Endothelial cell of umbilical vein (primary cell): Measurements from ENCODE around the gene GBF1. TPM values are rescaled to one million over a fixed set of nuclear protein-coding genes. Genes with fewer than 3 reads are reported as not detected.
A peak's percentile ranks its signal among the peaks of the same experiment; 100 is the strongest.

Experiments
- BruUV-seq: library from RNA; stranded (reverse); fragments of 400-500 nt; replicated peaks from 2 replicates; lab custom pipeline; 2021; lab: Mats Ljungman, UMichigan
- CTCF ChIA-PET: fragments of 300-600, 350-600 bp; sonication (Branson Sonifier 250); formaldehyde crosslinking; loops from one replicate; lab custom pipeline; 2021; ENCODE audit warnings: antibody characterized with exemption, inconsistent platforms; lab: Charles Lee
- POLR2A ChIA-PET: fragments of 300-600, 350-600 bp; sonication (Branson Sonifier 250); formaldehyde crosslinking; loops from one replicate; lab custom pipeline; 2021; ENCODE audit warnings: antibody characterized with exemption, inconsistent platforms; lab: Charles Lee
- DNase-seq: peaks from one replicate; pipeline ENCODE4 v3.0.0-alpha.2; 2011; ENCODE audit warnings: low read depth, low spot score
- FAIRE-seq: peaks from 2 replicates; lab custom pipeline; 2011; peaks lifted over from hg19 to GRCh38; lab: Jason Lieb, UNC
- H2AFZ ChIP-seq: 2 replicates; pipeline ENCODE4 v1.6.0; 2012; ENCODE audit warnings: low read depth, low read length, control low read depth, inconsistent platforms
- H3K27ac ChIP-seq: 2 replicates; pipeline ENCODE4 v1.5.1; 2011; ENCODE audit warnings: low read depth, mild to moderate bottlenecking, control low read depth, low read length, moderate library complexity; ENCODE audit not compliant: insufficient read depth
- H3K27me3 ChIP-seq, 2 experiments: 2 replicates each; pipeline versions ENCODE4 v1.6.0 to v1.6.1; 2011; ENCODE audit warnings: low read length in 2 of 2, mixed read lengths in 1 of 2; ENCODE audit not compliant: control insufficient read depth in 2 of 2, insufficient read depth in 2 of 2
- H3K36me3 ChIP-seq, 2 experiments: 2 replicates in 1 of 2; 3 replicates in 1 of 2; pipeline ENCODE4 v1.5.1; 2011; ENCODE audit warnings: low read length in 2 of 2, mild to moderate bottlenecking in 1 of 2, moderate library complexity in 1 of 2; ENCODE audit not compliant: control insufficient read depth in 2 of 2, insufficient read depth in 2 of 2; ENCODE audit errors: extremely low read depth in 1 of 2
- H3K4me1 ChIP-seq: 3 replicates; pipeline ENCODE4 v1.5.1; 2011; ENCODE audit warnings: mild to moderate bottlenecking, low read length; ENCODE audit not compliant: control insufficient read depth, insufficient read depth; ENCODE audit errors: extremely low read depth
- H3K4me2 ChIP-seq: 2 replicates; pipeline ENCODE4 v1.6.1; 2011; ENCODE audit warnings: low read length, control low read depth, mixed read lengths; ENCODE audit not compliant: insufficient read depth
- H3K4me3 ChIP-seq, 3 experiments: fragments of 200-600 bp in 1 of 3; sonication (generic), shearing (Covaris generic) in 1 of 3; replicated peaks in 1 of 3; 2 replicates each; pipeline ENCODE4 v1.5.1; 2011 to 2016; ENCODE audit warnings: control low read depth in 3 of 3, low read length in 3 of 3, mild to moderate bottlenecking in 2 of 3, inconsistent platforms in 1 of 3, low read depth in 1 of 3, moderate library complexity in 1 of 3; ENCODE audit not compliant: insufficient read depth in 1 of 3
- H3K79me2 ChIP-seq: 2 replicates; pipeline ENCODE4 v1.6.0; 2012; ENCODE audit warnings: low read length, inconsistent platforms; ENCODE audit not compliant: control insufficient read depth, insufficient read depth
- H3K9ac ChIP-seq: replicated peaks from 2 replicates; pipeline ENCODE3; 2011; ENCODE audit warnings: low read length, control low read depth; ENCODE audit not compliant: insufficient read depth; ENCODE audit errors: extremely low read depth
- H3K9me1 ChIP-seq: replicated peaks from 3 replicates; pipeline ENCODE4 v1.6.0; 2011; ENCODE audit warnings: mild to moderate bottlenecking, low read length; ENCODE audit not compliant: control insufficient read depth, insufficient read depth; ENCODE audit errors: extremely low read depth
- H3K9me3 ChIP-seq: replicated peaks from 2 replicates; pipeline ENCODE4 v1.5.1; 2012; ENCODE audit warnings: low read length, inconsistent platforms; ENCODE audit not compliant: control insufficient read depth, insufficient read depth
- H4K20me1 ChIP-seq: replicated peaks from 2 replicates; pipeline ENCODE3; 2011; ENCODE audit warnings: mild to moderate bottlenecking, low read length; ENCODE audit not compliant: control insufficient read depth, insufficient read depth; ENCODE audit errors: extremely low read depth
- CTCF ChIP-seq, 2 donors: IDR thresholded peaks; 1 replicate in 1 of 2; 2 replicates in 1 of 2; pipeline ENCODE4 v1.5.1; 2011; ENCODE audit warnings: low read length in 2 of 2, mild to moderate bottlenecking in 2 of 2, moderate library complexity in 2 of 2, control low read depth in 1 of 2, inconsistent platforms in 1 of 2, low read depth in 1 of 2; ENCODE audit not compliant: insufficient read depth in 1 of 2; ENCODE audit errors: extremely low read depth in 1 of 2
- EZH2 ChIP-seq: IDR thresholded peaks from 2 replicates; pipeline ENCODE4 v1.6.1; 2012; ENCODE audit warnings: borderline replicate concordance, low read depth, mild to moderate bottlenecking, moderate library complexity, low read length, inconsistent platforms; ENCODE audit not compliant: severe bottlenecking
- FOS ChIP-seq: IDR thresholded peaks from 2 replicates; pipeline ENCODE4 v1.6.1; 2011; ENCODE audit warnings: mild to moderate bottlenecking, low read length, moderate library complexity, borderline replicate concordance; ENCODE audit not compliant: insufficient read depth
- GATA2 ChIP-seq: IDR thresholded peaks from 2 replicates; pipeline ENCODE4 v1.7.0; 2011; ENCODE audit warnings: low read depth, mild to moderate bottlenecking, moderate library complexity, mixed read lengths, low read length; ENCODE audit not compliant: insufficient read length, insufficient read depth
- JUN ChIP-seq: IDR thresholded peaks from 2 replicates; pipeline ENCODE4 v1.6.1; 2011; ENCODE audit warnings: borderline replicate concordance, low read depth; ENCODE audit not compliant: insufficient read length, insufficient read depth
- MAX ChIP-seq: IDR thresholded peaks from 2 replicates; pipeline ENCODE4 v1.6.1; 2011; ENCODE audit not compliant: insufficient read depth, insufficient read length
- MYC ChIP-seq: IDR thresholded peaks from one replicate; pipeline ENCODE4 v1.6.1; 2011; ENCODE audit warnings: mild to moderate bottlenecking, low read depth, low read length
- POLR2A ChIP-seq: IDR thresholded peaks from 2 replicates; pipeline ENCODE4 v1.6.1; 2012; ENCODE audit warnings: low read depth, mild to moderate bottlenecking, control low read depth, low read length
- POLR2AphosphoS5 ChIP-seq: IDR thresholded peaks from 2 replicates; pipeline ENCODE4 v1.6.1; 2012; ENCODE audit warnings: low read depth, mild to moderate bottlenecking, control low read depth, low read length, moderate library complexity; ENCODE audit not compliant: insufficient read depth
- dilution Hi-C: fragments of 300-500 bp; cut with MboI; formaldehyde crosslinking; loops from one replicate; pipeline ENCODE4 v1.15.0; 2019; ENCODE audit warnings: low sequenced_read_pairs; ENCODE audit not compliant: extremely low pct_ligation_motif_present
- intact Hi-C: fragments of 100-400 bp; cut with micrococcal nuclease; formaldehyde crosslinking; loops from one replicate; pipeline ENCODE4 v1.10.0; 2022
- polyA plus RNA-seq, 4 experiments: library from polyadenylated mRNA; depleted of rRNA in 3 of 4; stranded (reverse) in 3 of 4; unstranded in 1 of 4; fragments of >200 nt; gene quantifications; 2 replicates each; pipeline versions ENCODE4 v1.2.1 to v1.2.3, GENCODE V29; 2011 to 2012; ENCODE audit warnings: missing spikeins in 1 of 4
- total RNA-seq: library from RNA; stranded (reverse); gene quantifications from 2 replicates; pipeline ENCODE4 v1.2.3, GENCODE V29; 2021

Gene GBF1
- total and polyA plus RNA-seq, 2 donors (not counting 3 experiments of a cell fraction or from before 2014, with no cell fraction given) = 26.0 to 49.7 TPM

GRCh38 chr10:102419269-102420180, 174.2 kb downstream of the GBF1 start:
- Histone ChIP-seq H3K4me1 (peaks cover 20% of the 10 kb centered on the region), H3K4me2 (peak overlapping the region; percentile 63), H3K9me3 (no peaks in the 10 kb centered on the region), H3K27me3 (peaks cover 3 to 7% of the 10 kb centered on the region in 2 experiments), H3K9ac (no peak overlapping the region), H3K36me3 (peaks cover 0 to 9% of the 10 kb centered on the region in 2 experiments), H3K79me2 (no peaks in the 10 kb centered on the region), H3K4me3 (peak overlapping the region; percentile 1 to 20 (median 7)), H3K9me1 (no peaks in the 10 kb centered on the region), H2AFZ (peak overlapping the region; percentile 5), H3K27ac (no peak overlapping the region), H4K20me1 (no peaks in the 10 kb centered on the region)
- dilution Hi-C loops = no loop called here
- FAIRE-seq = peak; percentile 59
- ChIA-PET CTCF (interaction anchor here (0.6 to 6.5 kb wide), 7 partner anchors 13 to 250 kb away, joined by 3 to 74 read pairs (median 33); partner anchors contain the start of genes CUEDC2 and NFKB2), POLR2A (interaction anchor here (1.8 kb wide), 1 partner anchor 13 kb away, joined by 6 read pairs; the partner anchor contains the start of gene CUEDC2)
- peak; percentile 39 for DNase-seq
- intact Hi-C loops = loop anchor here (5.0 kb wide), 3 partner anchors 83 to 228 kb away; partner anchors contain the start of genes ACTR1A and SUFU
- no peak for TF ChIP-seq POLR2A
- BruUV-seq = no TSS peak

GRCh38 chr10:102420181-102420713, 174.9 kb downstream of the GBF1 start:
- dilution Hi-C loops = no loop called here
- Histone ChIP-seq H4K20me1 (no peaks in the 10 kb centered on the region), H3K4me2 (peak overlapping the region; percentile 63), H3K9me3 (no peaks in the 10 kb centered on the region), H3K9me1 (no peaks in the 10 kb centered on the region), H3K9ac (no peak overlapping the region), H3K36me3 (peaks cover 0 to 9% of the 10 kb centered on the region in 2 experiments), H3K79me2 (no peaks in the 10 kb centered on the region), H3K4me1 (peaks cover 20% of the 10 kb centered on the region), H3K27me3 (peaks cover 3 to 7% of the 10 kb centered on the region in 2 experiments), H3K27ac (no peak overlapping the region), H3K4me3 (peak overlapping the region; percentile 64 to 73 (median 70)), H2AFZ (peak overlapping the region; percentile 78)
- ChIA-PET CTCF (interaction anchor here (0.6 to 6.5 kb wide), 9 partner anchors 12 to 251 kb away, joined by 3 to 74 read pairs (median 25); partner anchors contain the start of genes CUEDC2 and NFKB2), POLR2A (interaction anchor here (0.5 to 1.8 kb wide), 2 partner anchors 12 to 239 kb away, joined by 6 to 11 read pairs; partner anchors contain the start of gene CUEDC2)
- DNase-seq (no peak), FAIRE-seq (no peak)
- intact Hi-C loops = loop anchor here (5.0 kb wide), 3 partner anchors 82 to 227 kb away; partner anchors contain the start of genes ACTR1A and SUFU
- BruUV-seq = TSS peak; percentile 8
- no peak for TF ChIP-seq FOS
- TF ChIP-seq JUN = no peak
- TF ChIP-seq MYC = no peak
- TF ChIP-seq POLR2A = no peak
- TF ChIP-seq EZH2 = no peak
- no peak for TF ChIP-seq GATA2
- no peak for TF ChIP-seq POLR2AphosphoS5
- TF ChIP-seq CTCF (IDR thresholded peaks at IDR 0.05; ENCODE audit: extremely low read depth in 1 of 2, insufficient read depth in 1 of 2, low read depth in 1 of 2, low read length in 2 of 2) = no peak
- TF ChIP-seq MAX = no peak
